Measurements from ENCODE around the gene MRPL55.

Gene MRPL55

DNA sequence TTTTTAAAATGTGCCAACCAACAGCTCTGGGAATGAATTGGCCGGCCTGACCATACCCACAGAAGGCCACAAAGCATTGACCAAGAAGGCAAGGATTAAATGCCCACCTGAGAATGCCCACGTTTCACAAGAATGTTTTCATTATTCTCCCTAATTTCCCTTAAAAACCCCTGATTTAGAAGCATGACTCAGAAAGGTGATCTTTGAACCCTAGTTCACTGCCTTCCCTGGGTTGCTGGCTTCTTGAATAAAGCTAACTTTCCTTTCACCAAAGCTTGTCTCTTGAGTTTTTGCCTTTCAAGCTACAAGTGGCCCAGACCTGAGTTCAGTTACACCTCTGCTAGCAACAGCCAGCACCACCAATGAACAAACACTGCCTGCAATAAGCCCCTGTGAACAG is 14.4 kb upstream of the MRPL55 start:
- Histone ChIP-seq H3K9ac (ENCODE audit: low read length) (no peak overlapping the region), H3K4me1 (ENCODE audit: low read length) (no peaks in the 10 kb centered on the region), H3K36me3 (replicated peaks; ENCODE audit: insufficient read depth, low read length) (no peaks in the 10 kb centered on the region), H3K79me2 (ENCODE audit: low read length) (no peaks in the 10 kb centered on the region), H3K9me2 (replicated peaks; ENCODE audit: insufficient read depth, low read length) (no peaks in the 10 kb centered on the region), H3K4me2 (ENCODE audit: low read depth, low read length) (no peak overlapping the region), H2AFZ (ENCODE audit: low read length) (no peak overlapping the region), H3K9me3 (replicated peaks; ENCODE audit: insufficient read depth, low read length) (no peaks in the 10 kb centered on the region), H3F3A (ENCODE audit: insufficient read depth, low read length) (no peaks in the 10 kb centered on the region), H3K4me3 (ENCODE audit: low read length) (no peak overlapping the region), H3K27me3 (replicated peaks; ENCODE audit: insufficient read depth, low read length) (no peaks in the 10 kb centered on the region), H3K27ac (ENCODE audit: low read length) (no peak overlapping the region), H4K20me1 (ENCODE audit: insufficient read depth, low read length) (no peaks in the 10 kb centered on the region)
- TF ChIP-seq EZH2phosphoT487 (IDR thresholded peaks at IDR 0.05; ENCODE audit: low read length) (no peak), EZH2 (optimal IDR thresholded peaks at IDR 0.05; ENCODE audit: low read depth, low read length) (no peak)
- TF ChIP-seq, protein P1, sequence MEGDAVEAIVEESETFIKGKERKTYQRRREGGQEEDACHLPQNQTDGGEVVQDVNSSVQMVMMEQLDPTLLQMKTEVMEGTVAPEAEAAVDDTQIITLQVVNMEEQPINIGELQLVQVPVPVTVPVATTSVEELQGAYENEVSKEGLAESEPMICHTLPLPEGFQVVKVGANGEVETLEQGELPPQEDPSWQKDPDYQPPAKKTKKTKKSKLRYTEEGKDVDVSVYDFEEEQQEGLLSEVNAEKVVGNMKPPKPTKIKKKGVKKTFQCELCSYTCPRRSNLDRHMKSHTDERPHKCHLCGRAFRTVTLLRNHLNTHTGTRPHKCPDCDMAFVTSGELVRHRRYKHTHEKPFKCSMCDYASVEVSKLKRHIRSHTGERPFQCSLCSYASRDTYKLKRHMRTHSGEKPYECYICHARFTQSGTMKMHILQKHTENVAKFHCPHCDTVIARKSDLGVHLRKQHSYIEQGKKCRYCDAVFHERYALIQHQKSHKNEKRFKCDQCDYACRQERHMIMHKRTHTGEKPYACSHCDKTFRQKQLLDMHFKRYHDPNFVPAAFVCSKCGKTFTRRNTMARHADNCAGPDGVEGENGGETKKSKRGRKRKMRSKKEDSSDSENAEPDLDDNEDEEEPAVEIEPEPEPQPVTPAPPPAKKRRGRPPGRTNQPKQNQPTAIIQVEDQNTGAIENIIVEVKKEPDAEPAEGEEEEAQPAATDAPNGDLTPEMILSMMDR (IDR thresholded peaks at IDR 0.05; ENCODE audit: low read length) = no peak
- DNase-seq = no peak

DNA sequence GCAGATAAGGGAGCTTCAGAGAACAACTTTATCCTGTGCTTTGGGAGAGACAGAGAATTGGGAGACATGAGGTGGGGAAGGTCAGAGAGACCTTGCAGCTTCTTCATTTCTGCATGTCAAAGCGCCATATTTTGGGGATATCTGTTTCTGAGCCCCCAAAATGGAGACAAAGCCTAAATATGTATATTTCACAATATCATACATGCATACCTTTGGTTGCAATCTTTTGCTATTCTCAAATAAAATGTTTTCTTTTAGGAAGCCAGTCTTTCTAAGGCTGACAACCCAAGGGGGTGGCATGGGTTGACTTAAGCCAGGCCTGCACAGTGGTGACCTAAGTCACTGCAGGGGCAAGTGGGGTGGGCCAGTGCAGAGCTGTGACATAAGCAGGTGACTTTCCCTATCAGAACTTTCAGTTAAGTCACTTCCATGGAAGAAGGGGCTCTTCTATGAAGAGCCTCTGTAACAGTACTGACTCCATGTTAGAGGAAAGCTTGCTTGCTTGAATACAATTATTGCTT is 13.9 kb upstream of the MRPL55 start:
- TF ChIP-seq EZH2 (optimal IDR thresholded peaks at IDR 0.05; ENCODE audit: low read depth, low read length) = no peak
- TF ChIP-seq, protein P1 (IDR thresholded peaks at IDR 0.05; ENCODE audit: low read length) = no peak
- no peak for TF ChIP-seq EZH2phosphoT487 (IDR thresholded peaks at IDR 0.05; ENCODE audit: low read length)
- no peaks in the 10 kb centered on the region for H3K36me3 ChIP-seq (replicated peaks; ENCODE audit: insufficient read depth, low read length)
- H3K9me2 ChIP-seq (replicated peaks; ENCODE audit: insufficient read depth, low read length) = no peaks in the 10 kb centered on the region
- no peaks in the 10 kb centered on the region for H3F3A ChIP-seq (ENCODE audit: insufficient read depth, low read length)
- H4K20me1 ChIP-seq (ENCODE audit: insufficient read depth, low read length) = no peaks in the 10 kb centered on the region
- no peak overlapping the region for H2AFZ ChIP-seq (ENCODE audit: low read length)
- no peak for DNase-seq
- H3K4me3 ChIP-seq (ENCODE audit: low read length) = no peak overlapping the region
- H3K4me2 ChIP-seq (ENCODE audit: low read depth, low read length) = no peak overlapping the region
- no peaks in the 10 kb centered on the region for H3K79me2 ChIP-seq (ENCODE audit: low read length)
- H3K27ac ChIP-seq (ENCODE audit: low read length) = no peak overlapping the region
- H3K27me3 ChIP-seq (replicated peaks; ENCODE audit: insufficient read depth, low read length) = no peaks in the 10 kb centered on the region
- H3K9me3 ChIP-seq (replicated peaks; ENCODE audit: insufficient read depth, low read length) = no peaks in the 10 kb centered on the region
- H3K9ac ChIP-seq (ENCODE audit: low read length) = no peak overlapping the region
- H3K4me1 ChIP-seq (ENCODE audit: low read length) = no peaks in the 10 kb centered on the region

DNA sequence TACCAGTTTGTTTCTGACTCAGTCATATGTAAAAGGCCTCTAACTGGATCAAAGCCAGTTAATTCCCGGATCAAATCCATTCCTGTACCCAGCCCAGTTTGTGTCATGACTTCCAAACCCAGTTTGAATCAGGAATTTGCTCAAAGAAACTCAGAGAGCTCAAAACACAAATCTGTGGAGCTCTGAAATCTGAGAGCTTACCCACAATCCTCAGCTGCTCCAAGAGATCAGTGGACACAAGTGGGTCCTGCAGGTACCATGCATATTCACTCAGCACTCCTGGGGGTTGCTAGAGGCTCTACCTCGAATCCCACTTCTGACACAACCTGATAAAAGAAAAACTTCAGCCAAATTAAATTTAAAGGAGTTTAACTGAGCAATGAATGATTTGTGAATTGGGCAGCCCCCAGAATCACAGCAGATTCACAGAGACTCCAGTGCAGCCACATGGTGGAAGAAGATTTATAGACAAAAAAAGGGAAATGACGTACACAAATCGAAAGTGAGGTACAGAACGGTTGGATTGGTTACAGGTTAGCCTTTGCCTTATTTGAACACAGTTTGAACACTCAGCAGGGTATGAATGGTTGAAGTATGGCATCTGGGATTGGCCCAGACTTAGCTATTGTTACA is 11.9 kb upstream of the MRPL55 start:
- Histone ChIP-seq H3K9ac (ENCODE audit: low read length) (no peak overlapping the region), H3K4me1 (ENCODE audit: low read length) (no peaks in the 10 kb centered on the region), H3K4me3 (ENCODE audit: low read length) (no peak overlapping the region), H2AFZ (ENCODE audit: low read length) (no peak overlapping the region), H3K27ac (ENCODE audit: low read length) (no peak overlapping the region), H3K9me3 (replicated peaks; ENCODE audit: insufficient read depth, low read length) (no peaks in the 10 kb centered on the region), H4K20me1 (ENCODE audit: insufficient read depth, low read length) (no peaks in the 10 kb centered on the region), H3K36me3 (replicated peaks; ENCODE audit: insufficient read depth, low read length) (no peaks in the 10 kb centered on the region), H3K9me2 (replicated peaks; ENCODE audit: insufficient read depth, low read length) (no peaks in the 10 kb centered on the region), H3K4me2 (ENCODE audit: low read depth, low read length) (no peak overlapping the region), H3K27me3 (replicated peaks; ENCODE audit: insufficient read depth, low read length) (no peaks in the 10 kb centered on the region), H3F3A (ENCODE audit: insufficient read depth, low read length) (no peaks in the 10 kb centered on the region), H3K79me2 (ENCODE audit: low read length) (no peaks in the 10 kb centered on the region)
- TF ChIP-seq EZH2phosphoT487 (IDR thresholded peaks at IDR 0.05; ENCODE audit: low read length) (no peak), EZH2 (optimal IDR thresholded peaks at IDR 0.05; ENCODE audit: low read depth, low read length) (no peak)
- TF ChIP-seq, protein P1 (IDR thresholded peaks at IDR 0.05; ENCODE audit: low read length) = no peak
- DNase-seq = no peak
